K562 (cell line): Measurements from ENCODE around the gene CNOT4. TPM values are rescaled to one million over a fixed set of nuclear protein-coding genes. Genes with fewer than 3 reads are reported as not detected.

Experiments
- ATAC-seq: fragments of 200-7000 bp; cut with Tn5 transposase; 3 replicates; pipeline ENCODE4 v1.9.1; 2020; ENCODE audit warnings: moderate library complexity
- BruUV-seq: library from RNA; stranded (reverse); fragments of 400-500 nt; replicated peaks from 2 replicates; lab custom pipeline; 2021; lab: Mats Ljungman, UMichigan
- CTCF ChIA-PET: fragments of 300-600 bp; formaldehyde crosslinking; extraction: SDS; loops from one replicate; lab custom pipeline; 2021; ENCODE audit warnings: low intra/inter-chr PET ratio; lab: Yijun Ruan, JAX
- POLR2A ChIA-PET: fragments of 300-600, 350-650 bp; sonication (Branson Sonifier 250); formaldehyde crosslinking; extraction: SDS; loops from one replicate; lab custom pipeline; 2021; ENCODE audit warnings: antibody characterized with exemption, inconsistent platforms; lab: Yijun Ruan, JAX
- DNase-seq, 4 experiments: peaks; one replicate each; pipeline versions ENCODE4 v3.0.0 to v3.0.0-alpha.2; 2011 to 2018; ENCODE audit warnings: low spot score in 3 of 4, mixed read lengths in 3 of 4; ENCODE audit errors: extremely low read depth in 1 of 4
- FAIRE-seq: peaks from 2 replicates; lab custom pipeline; 2011; peaks lifted over from hg19 to GRCh38; lab: Jason Lieb, UNC
- H2AFZ ChIP-seq: 2 replicates; pipeline ENCODE4 v1.6.0; 2011; ENCODE audit warnings: low read depth, low read length, control low read depth, inconsistent platforms
- H3K27ac ChIP-seq: fragments of 200-600 bp; 3 replicates; pipeline ENCODE4 v1.8.0; 2011; ENCODE audit warnings: low read depth, mild to moderate bottlenecking, control low read depth, inconsistent platforms, low read length, moderate library complexity, mixed read lengths; ENCODE audit errors: extremely low read depth
- H3K27me3 ChIP-seq, 2 experiments: fragments of 300-600 bp in 1 of 2; 2 replicates in 1 of 2; 3 replicates in 1 of 2; pipeline versions ENCODE4 v1.6.0 to v1.8.0; 2011; ENCODE audit warnings: inconsistent platforms in 2 of 2, low read length in 2 of 2, mild to moderate bottlenecking in 1 of 2, mixed read lengths in 1 of 2, moderate library complexity in 1 of 2; ENCODE audit not compliant: control insufficient read depth in 2 of 2, insufficient read depth in 2 of 2
- H3K36me3 ChIP-seq: fragments of 300-600 bp; 3 replicates; pipeline ENCODE4 v1.8.0; 2011; ENCODE audit warnings: mild to moderate bottlenecking, low read length, inconsistent platforms; ENCODE audit not compliant: control insufficient read depth, insufficient read depth
- H3K4me1 ChIP-seq, 2 experiments: fragments of 200-600 bp in 1 of 2; replicated peaks in 1 of 2; 2 replicates in 1 of 2; 3 replicates in 1 of 2; pipeline versions ENCODE4 v1.5.1 to v1.8.0; 2011; ENCODE audit warnings: inconsistent platforms in 2 of 2, low read length in 2 of 2, mild to moderate bottlenecking in 1 of 2, mixed read lengths in 1 of 2, moderate library complexity in 1 of 2; ENCODE audit not compliant: control insufficient read depth in 2 of 2, insufficient read depth in 2 of 2
- H3K4me2 ChIP-seq: 2 replicates; pipeline ENCODE4 v1.6.1; 2011; ENCODE audit warnings: low read length, control low read depth, inconsistent platforms, mixed read lengths; ENCODE audit not compliant: insufficient read depth
- H3K4me3 ChIP-seq: fragments of 200-600 bp; sonication (generic), shearing (Covaris generic); 2 replicates; pipeline ENCODE4 v1.5.1; 2016; ENCODE audit warnings: control low read depth, inconsistent platforms
- H3K79me2 ChIP-seq: fragments of 200-600 bp; 3 replicates; pipeline ENCODE4 v1.8.0; 2011; ENCODE audit warnings: low read length, inconsistent platforms; ENCODE audit not compliant: control insufficient read depth, insufficient read depth
- H3K9ac ChIP-seq, 2 experiments: 2 replicates each; pipeline versions ENCODE4 v1.6.0 to v1.6.1; 2011; ENCODE audit warnings: low read depth in 2 of 2, low read length in 2 of 2, control low read depth in 1 of 2, inconsistent platforms in 1 of 2, mild to moderate bottlenecking in 1 of 2, mixed read lengths in 1 of 2; ENCODE audit not compliant: insufficient read depth in 1 of 2
- H3K9me1 ChIP-seq: one replicate; pipeline ENCODE4 v1.6.0; 2011; ENCODE audit warnings: inconsistent platforms, mild to moderate bottlenecking, low read length, moderate library complexity; ENCODE audit not compliant: control insufficient read depth, insufficient read depth
- H3K9me3 ChIP-seq: replicated peaks from 2 replicates; pipeline ENCODE4 v1.5.1; 2011; ENCODE audit warnings: low read depth, low read length, inconsistent platforms; ENCODE audit not compliant: control insufficient read depth, insufficient read depth
- H4K20me1 ChIP-seq: replicated peaks from 2 replicates; pipeline ENCODE4 v1.6.1; 2011; ENCODE audit warnings: low read length, inconsistent platforms, mixed read lengths; ENCODE audit not compliant: control insufficient read depth, insufficient read depth
- CLOCK ChIP-seq: fragments of 250-450 bp; sonication (Bioruptor Pico); IDR thresholded peaks from 2 replicates; pipeline ENCODE4 v1.4.0; 2020; ENCODE audit warnings: mild to moderate bottlenecking, moderate library complexity, borderline replicate concordance
- GTF2A2 ChIP-seq: IDR thresholded peaks from 2 replicates; pipeline ENCODE4 v1.6.1; 2016; ENCODE audit warnings: mild to moderate bottlenecking, missing genetic modification characterization, missing compliant biosample characterization
- GTF2E2 ChIP-seq: fragments of 200-800 bp; sonication (Bioruptor generic); IDR thresholded peaks from 2 replicates; pipeline ENCODE4 v1.6.1; 2016; ENCODE audit warnings: missing genetic modification characterization, missing compliant biosample characterization
- HDAC1 ChIP-seq, 2 experiments: fragments of 450-650 bp; IDR thresholded peaks; 2 replicates each; pipeline ENCODE4 v1.6.1; 2016 to 2017; ENCODE audit warnings: inconsistent platforms in 1 of 2, mild to moderate bottlenecking in 1 of 2, moderate library complexity in 1 of 2
- NFRKB ChIP-seq: fragments of 450-650 bp; IDR thresholded peaks from 2 replicates; pipeline ENCODE4 v1.6.1; 2016; ENCODE audit warnings: low read depth
- ZSCAN29 ChIP-seq: fragments of 450-650 bp; IDR thresholded peaks from 2 replicates; pipeline ENCODE4 v1.6.1; 2017
- in situ Hi-C: fragments of 300-500 bp; cut with MboI; formaldehyde crosslinking; loops from 4 replicates; pipeline ENCODE4 v1.15.0; 2018; ENCODE audit warnings: inconsistent platforms, mixed read lengths
- intact Hi-C: fragments of 100-400 bp; cut with micrococcal nuclease; formaldehyde crosslinking; loops from 2 replicates; pipeline ENCODE4 v1.14.2; 2022
- polyA plus RNA-seq, 8 experiments: library from polyadenylated mRNA; depleted of rRNA in 4 of 8; stranded (reverse) in 5 of 8; unstranded in 3 of 8; fragments of >200 nt; fragmentation: Nextera tagmentation in 2 of 8; fragmentation: Illumina TruSeq in 1 of 8; extraction: Ambion mirVana in 2 of 8; extraction: Trizol in 1 of 8; gene quantifications; 2 replicates each; pipeline versions ENCODE4 v1.2.1 to v1.2.3, GENCODE V29; 2011 to 2014; ENCODE audit warnings: inconsistent platforms in 1 of 8, missing spikeins in 1 of 8
- total RNA-seq, 7 experiments: library from RNA; depleted of rRNA in 6 of 7; stranded (reverse); fragments of >200 nt in 6 of 7; fragmentation: Illumina TruSeq in 2 of 7; extraction: Trizol in 2 of 7; gene quantifications; 2 replicates each; pipeline versions ENCODE4 v1.2.1 to v1.2.3, GENCODE V29; 2011 to 2021; ENCODE audit warnings: low replicate concordance in 1 of 7

The CNOT4 gene
- total and polyA plus RNA-seq, 9 of the 15 experiments (the other 6 are each of a cell fraction or from before 2014, with no cell fraction given): 8.6 to 24.1 (median 15.4) TPM

GRCh38 chr7:135390829-135391228 lies 119.1 kb downstream of the CNOT4 start:
- Histone ChIP-seq H3K4me1 (peaks cover 0 to under 1% of the 10 kb centered on the region in 2 experiments; a peak in 1 of 5 replicates), H3K79me2 (no peaks in the 10 kb centered on the region), H3K9me1 (no peaks in the 10 kb centered on the region), H3K27ac (no peak overlapping the region), H2AFZ (no peak overlapping the region), H3K36me3 (peaks cover 49% of the 10 kb centered on the region), H4K20me1 (no peaks in the 10 kb centered on the region), H3K4me2 (no peak overlapping the region), H3K4me3 (no peak overlapping the region), H3K27me3 (no peaks in the 10 kb centered on the region), H3K9ac (no peak overlapping the region), H3K9me3 (no peaks in the 10 kb centered on the region)
- FAIRE-seq: no peak
- TF ChIP-seq GTF2A2 (no peak), HDAC1 (IDR thresholded peaks at IDR 0.05) (no peak), NFRKB (no peak), CLOCK (CRISPR knock-in tag) (no peak), ZSCAN29 (no peak), GTF2E2 (tag) (no peak)
- intact Hi-C loops (no loop called here), in situ Hi-C loops (no loop called here)
- ATAC-seq: no peak
- no peak for DNase-seq
- BruUV-seq: no TSS peak
- POLR2A ChIA-PET: interaction anchor here (1.6 kb wide), 1 partner anchor 9 kb away, joined by 6 read pairs; no protein-coding TSS in a partner anchor
- CTCF ChIA-PET: no interaction called here
